Measurements from ENCODE around the gene GABBR2.

The GABBR2 gene

DNA sequence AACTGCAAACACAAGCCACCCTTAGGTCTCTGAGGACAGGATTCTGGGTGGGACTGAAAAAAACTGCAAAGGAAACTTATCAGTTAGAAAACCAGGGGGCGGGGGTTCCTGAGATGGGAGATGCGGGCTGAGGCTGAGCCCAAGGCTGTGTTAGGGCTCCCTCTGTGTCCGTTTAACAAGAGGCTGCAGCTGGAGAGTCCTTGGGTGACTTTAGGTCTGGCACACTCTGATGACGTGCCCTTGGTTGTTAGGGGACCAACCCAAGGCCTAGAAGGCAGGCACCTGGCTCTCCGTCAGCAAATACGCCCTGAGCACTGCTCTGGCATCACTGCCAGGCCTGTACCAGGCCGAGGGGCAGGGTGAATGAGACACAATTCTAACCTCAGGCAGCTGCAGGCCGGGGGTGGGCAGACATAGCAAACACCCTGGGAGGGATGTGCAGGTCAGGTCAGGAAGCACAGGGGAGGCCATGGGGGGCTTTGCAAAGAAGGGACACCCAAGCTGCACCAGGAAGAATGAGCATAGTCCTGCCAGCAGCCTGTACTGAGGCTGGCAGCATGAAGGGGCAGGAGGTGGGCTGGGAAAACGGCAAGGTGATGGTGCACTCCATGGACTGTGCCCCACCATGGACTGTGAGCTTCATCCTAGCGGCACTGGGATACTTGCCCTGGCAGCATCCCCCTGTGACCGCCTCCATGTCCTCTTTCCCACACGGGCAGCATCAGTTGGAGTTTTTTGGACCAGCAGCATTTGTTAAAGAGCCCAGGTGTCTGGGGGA is 137.9 kb downstream of the GABBR2 start:
- Mint-ChIP-seq H3K27me3 (peaks cover 16% of the 10 kb centered on the region), H3K9me3 (no peaks in the 10 kb centered on the region), H3K4me3 (no peak overlapping the region), H3K27ac (no peak overlapping the region), H3K36me3 (ENCODE audit: low read depth) (no peaks in the 10 kb centered on the region), H3K4me1 (ENCODE audit: low read depth) (peaks cover 10% of the 10 kb centered on the region)

DNA sequence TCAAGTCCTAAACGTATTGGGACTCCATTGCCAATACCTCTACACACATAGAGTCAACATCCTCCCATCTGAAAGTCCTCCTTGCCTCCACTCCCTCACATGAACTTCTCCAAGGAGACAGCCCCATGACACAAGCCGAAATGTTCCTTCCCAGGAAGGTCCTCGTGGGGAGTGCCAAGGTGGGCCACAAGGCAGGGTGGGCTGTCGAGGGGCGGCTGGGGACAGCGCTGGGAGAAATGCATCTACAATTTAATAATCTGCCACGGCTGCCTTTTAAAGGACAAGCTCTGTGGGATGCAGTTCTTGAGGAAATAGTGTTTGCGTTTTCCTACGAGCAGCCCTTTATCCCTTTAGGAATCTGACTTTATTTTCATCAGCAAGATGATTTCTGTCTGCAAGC is 138.7 kb downstream of the GABBR2 start:
- H3K27me3 Mint-ChIP-seq: peaks cover 10% of the 10 kb centered on the region
- H3K4me3 Mint-ChIP-seq: no peak overlapping the region
- H3K36me3 Mint-ChIP-seq (ENCODE audit: low read depth): no peaks in the 10 kb centered on the region
- peaks cover 2% of the 10 kb centered on the region for H3K4me1 Mint-ChIP-seq (ENCODE audit: low read depth)
- no peak overlapping the region for H3K27ac Mint-ChIP-seq
- no peaks in the 10 kb centered on the region for H3K9me3 Mint-ChIP-seq

DNA sequence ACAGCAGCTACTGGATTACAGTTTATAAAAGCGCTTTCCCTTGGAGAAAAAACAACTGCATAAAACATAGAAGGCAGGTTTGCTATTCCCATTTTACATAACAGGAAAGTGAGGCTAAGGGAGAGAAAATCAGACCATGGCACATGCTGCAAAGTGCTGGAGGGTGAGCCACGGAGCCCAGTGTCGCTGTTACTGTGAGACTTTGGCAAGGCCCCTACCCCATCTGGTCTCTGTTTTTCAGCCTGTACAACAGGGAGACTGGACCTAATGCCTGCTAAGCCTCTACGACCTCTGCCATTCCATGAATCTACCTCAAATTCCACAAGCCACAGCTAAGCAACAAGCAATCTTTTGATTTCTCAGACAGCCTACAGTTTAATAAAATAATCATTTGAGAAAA is 139.2 kb downstream of the GABBR2 start:
- Mint-ChIP-seq H3K4me3 (no peak overlapping the region), H3K4me1 (ENCODE audit: low read depth) (no peaks in the 10 kb centered on the region), H3K27me3 (peaks cover 8% of the 10 kb centered on the region), H3K36me3 (ENCODE audit: low read depth) (no peaks in the 10 kb centered on the region), H3K27ac (no peak overlapping the region), H3K9me3 (no peaks in the 10 kb centered on the region)

DNA sequence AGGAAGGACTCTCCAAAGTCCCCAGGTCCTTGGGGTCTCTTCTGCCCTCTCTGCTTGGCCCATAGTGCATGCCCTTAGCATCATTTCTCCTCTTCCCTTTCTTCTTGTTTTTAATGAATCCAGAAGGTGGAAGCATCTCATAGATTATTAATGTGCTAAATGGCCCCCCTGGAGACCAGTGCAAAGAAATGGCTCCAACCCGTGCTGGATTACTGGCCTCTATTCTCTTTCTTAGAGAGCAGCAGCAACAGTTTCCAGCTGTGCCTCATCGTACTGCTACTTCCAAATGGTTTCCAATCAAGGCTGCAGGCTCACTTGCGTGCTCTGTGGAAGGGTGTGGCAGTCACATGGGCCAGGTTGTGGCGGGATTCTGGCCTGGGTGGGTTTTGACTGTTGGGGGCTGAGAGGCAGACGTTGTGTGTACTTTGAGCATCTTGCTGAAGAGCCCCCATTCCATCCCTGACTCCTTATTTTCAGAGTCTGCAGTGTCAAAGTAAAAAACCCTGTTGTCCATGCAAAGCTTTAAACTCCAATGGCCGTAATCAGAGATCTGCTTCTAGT is 139.7 kb downstream of the GABBR2 start:
- Mint-ChIP-seq H3K4me3 (no peak overlapping the region), H3K4me1 (ENCODE audit: low read depth) (no peaks in the 10 kb centered on the region), H3K27ac (no peak overlapping the region), H3K27me3 (peaks cover 8% of the 10 kb centered on the region), H3K9me3 (no peaks in the 10 kb centered on the region), H3K36me3 (ENCODE audit: low read depth) (no peaks in the 10 kb centered on the region)

DNA sequence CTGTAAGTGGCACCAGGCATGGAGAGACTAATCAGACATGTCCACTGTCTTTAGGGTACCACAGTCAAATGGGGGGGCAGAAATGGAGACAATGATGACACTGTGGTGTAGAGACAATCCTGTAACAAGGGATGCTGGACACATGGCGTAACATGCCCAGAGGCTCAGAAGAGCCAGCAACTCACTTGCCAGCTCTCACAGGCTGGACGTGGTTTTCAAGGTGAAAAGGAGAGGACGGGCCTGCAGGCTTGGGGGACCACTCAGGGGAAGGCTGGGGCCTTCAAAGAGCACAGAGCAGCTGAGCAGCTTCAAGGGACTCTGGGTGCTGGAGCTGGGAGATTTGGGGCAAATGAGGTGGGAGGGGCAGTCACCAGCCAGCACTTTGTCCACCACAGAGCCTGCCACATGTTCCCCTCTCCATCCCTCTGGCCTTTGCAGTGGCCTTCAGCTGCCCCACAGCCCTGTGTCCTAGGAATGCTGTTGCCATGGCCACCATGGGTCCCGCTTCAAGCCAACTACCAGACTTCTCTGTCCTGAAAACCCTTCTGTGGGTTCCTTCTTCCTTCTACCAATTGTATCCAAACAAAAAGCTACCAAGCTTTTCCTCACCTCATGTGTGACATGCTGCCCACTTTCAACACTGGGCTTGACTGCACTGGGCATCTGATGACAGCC is 140.4 kb downstream of the GABBR2 start:
- H3K27ac Mint-ChIP-seq: no peak overlapping the region
- no peaks in the 10 kb centered on the region for H3K36me3 Mint-ChIP-seq (ENCODE audit: low read depth)
- no peaks in the 10 kb centered on the region for H3K4me1 Mint-ChIP-seq (ENCODE audit: low read depth)
- no peaks in the 10 kb centered on the region for H3K9me3 Mint-ChIP-seq
- H3K27me3 Mint-ChIP-seq: peaks cover 8% of the 10 kb centered on the region
- no peak overlapping the region for H3K4me3 Mint-ChIP-seq

DNA sequence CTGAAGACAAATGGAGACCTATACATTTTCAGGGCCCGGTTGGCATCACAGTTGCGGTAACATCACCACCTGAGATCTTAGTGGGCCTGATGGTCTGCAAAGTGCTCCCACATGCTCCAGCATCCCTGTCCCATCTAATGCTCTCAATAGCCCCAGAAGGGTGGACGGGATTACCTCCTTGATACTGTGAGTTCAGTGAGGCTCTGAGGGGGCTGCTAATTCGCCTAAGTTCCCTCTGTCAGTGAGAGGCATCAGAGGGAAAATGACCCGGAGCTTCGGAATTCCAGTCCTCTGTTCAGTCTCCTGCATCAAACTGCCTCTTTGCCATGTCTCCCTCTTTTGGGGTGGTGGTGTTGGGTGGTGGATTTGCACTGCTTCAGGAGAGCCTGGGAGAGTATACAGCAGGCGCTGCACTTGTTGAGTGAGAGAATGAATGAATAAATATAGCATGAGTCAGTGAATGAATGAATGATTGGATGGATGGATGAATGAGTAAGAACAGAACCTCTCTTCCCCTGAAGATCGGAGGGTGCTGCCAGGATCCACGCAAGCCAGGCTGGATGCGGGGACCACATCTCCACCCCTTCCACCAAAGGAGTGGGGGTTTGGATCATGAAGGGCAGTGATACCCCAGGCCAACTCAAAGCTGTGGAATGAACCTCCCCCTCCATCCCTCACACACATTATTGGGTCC is 141.0 kb downstream of the GABBR2 start:
- Mint-ChIP-seq H3K9me3 (no peaks in the 10 kb centered on the region), H3K4me3 (no peak overlapping the region), H3K36me3 (ENCODE audit: low read depth) (no peaks in the 10 kb centered on the region), H3K4me1 (ENCODE audit: low read depth) (no peaks in the 10 kb centered on the region), H3K27ac (no peak overlapping the region), H3K27me3 (peaks cover 8% of the 10 kb centered on the region)

DNA sequence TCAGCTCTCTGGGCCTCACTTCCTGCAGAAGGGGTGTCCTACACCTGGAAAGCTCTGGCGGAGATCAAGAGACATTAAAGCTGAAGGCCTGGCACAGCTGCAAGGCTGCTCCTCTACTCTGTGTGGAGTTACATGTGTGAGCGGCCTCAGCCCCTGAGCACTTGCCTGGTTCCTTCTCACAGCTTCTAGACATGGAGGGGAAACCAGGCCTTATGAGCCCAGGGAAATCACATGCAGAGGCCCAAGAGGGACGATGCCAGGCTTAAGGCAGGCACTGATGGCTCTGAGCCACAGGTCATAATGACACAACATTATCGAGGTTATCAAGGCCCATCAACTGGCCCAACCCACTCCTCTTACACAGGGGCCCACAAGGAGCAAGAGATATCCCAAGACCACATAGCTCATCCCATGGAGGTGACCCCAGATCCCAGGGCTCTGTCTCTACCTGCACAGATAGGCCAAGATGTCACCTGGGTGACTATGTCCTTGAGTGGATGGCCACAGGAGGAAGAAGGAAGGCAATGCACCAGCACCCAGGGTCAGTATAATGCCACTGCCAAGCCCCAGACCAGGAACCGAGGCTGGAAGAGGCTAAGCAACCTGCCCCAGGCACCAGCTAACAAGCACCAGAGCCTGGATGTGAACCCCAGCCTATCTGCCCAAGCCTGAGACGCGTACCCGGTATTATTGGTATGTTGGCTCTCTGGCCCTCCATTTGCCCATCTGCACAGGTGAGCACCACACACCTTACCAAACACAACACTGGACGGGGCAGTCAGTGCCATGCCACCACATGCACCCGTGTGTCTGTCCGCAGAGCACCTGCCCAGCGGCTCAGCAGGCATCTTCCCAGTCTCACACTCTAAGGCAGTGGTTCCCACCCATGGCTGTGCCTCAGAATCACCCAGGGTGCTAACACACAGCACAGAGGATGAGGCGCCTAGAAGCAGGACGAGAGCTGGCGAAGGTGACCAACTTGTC is 143.3 kb downstream of the GABBR2 start:
- Mint-ChIP-seq H3K9me3 (no peaks in the 10 kb centered on the region), H3K27me3 (peaks cover 8% of the 10 kb centered on the region), H3K36me3 (ENCODE audit: low read depth) (no peaks in the 10 kb centered on the region), H3K4me1 (ENCODE audit: low read depth) (no peaks in the 10 kb centered on the region), H3K27ac (no peak overlapping the region), H3K4me3 (no peak overlapping the region)

DNA sequence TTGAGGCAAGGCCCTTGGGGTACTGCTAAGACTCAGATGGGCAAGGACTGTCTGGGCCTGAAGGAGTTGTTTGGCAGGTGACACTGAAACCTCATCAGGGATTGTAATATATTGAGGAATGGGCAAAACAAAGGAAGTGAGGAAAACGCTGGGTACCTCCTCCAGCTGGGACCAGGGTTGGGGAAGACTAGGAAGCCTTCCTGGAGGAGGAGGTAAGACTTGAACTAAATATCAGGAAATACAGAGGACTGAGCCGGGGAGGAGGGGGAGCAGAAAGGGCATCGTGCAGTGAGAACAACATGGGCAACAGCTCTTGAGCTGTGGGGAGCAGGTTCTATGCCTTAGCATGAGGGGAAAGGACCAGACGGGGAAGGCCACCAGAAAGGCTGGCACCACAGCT is 144.0 kb downstream of the GABBR2 start:
- Mint-ChIP-seq H3K36me3 (ENCODE audit: low read depth) (no peaks in the 10 kb centered on the region), H3K4me3 (no peak overlapping the region), H3K9me3 (no peaks in the 10 kb centered on the region), H3K27me3 (peaks cover 8% of the 10 kb centered on the region), H3K27ac (no peak overlapping the region), H3K4me1 (ENCODE audit: low read depth) (no peaks in the 10 kb centered on the region)

DNA sequence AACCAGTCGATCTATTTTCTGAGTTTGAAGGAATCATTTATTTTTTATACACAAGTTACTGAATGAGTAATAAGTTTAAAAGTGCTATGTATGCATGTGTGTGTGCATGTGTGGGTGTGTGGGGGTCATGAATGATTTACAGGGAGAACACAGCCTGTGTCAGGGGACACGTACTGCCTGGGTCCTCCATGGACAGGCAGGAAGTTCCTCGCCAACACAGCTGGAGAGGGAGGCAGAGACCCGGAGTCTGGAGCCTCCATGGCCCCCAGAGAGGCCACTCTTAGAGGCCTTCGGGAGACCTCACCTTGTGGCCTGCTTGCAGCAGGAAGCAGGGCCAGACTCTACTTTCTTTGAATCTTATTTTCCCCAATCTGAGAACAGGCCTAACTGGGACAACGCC is 144.7 kb downstream of the GABBR2 start:
- H3K4me3 Mint-ChIP-seq: no peak overlapping the region
- H3K36me3 Mint-ChIP-seq (ENCODE audit: low read depth): no peaks in the 10 kb centered on the region
- H3K9me3 Mint-ChIP-seq: no peaks in the 10 kb centered on the region
- H3K4me1 Mint-ChIP-seq (ENCODE audit: low read depth): no peaks in the 10 kb centered on the region
- no peak overlapping the region for H3K27ac Mint-ChIP-seq
- H3K27me3 Mint-ChIP-seq: peaks cover 8% of the 10 kb centered on the region

DNA sequence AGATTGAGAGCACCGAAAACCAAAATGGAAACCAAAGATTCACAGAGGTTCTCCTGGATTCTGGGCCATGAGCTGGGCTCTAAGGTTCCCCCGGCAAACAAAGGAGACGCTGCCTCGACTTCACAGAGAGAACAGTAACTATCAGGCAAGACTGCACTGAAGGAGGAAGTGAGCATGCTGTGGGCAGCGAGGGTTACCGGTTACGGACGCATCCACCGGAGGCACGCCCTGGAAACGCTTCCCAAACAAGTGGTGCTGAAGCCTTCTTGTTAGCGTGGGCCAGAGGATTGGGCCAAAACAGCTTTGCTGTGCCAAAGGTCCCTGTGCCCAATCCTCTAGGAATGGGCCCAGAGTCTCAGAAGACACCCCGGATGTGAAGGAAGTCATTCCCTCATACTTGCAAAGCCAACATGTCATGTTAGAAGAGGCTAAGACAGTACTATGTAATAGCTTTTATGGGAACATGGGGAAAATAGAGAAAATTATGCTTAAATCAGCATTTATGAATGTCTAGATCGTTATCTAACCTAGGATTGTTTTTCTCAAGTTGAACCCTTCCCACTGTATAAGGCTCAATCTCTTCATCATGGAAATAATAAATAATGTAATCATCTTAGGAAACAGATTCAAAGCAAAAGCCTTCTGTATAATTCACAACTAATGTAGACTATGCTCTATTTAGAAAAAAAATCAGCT is 145.4 kb downstream of the GABBR2 start:
- H3K9me3 Mint-ChIP-seq: no peaks in the 10 kb centered on the region
- H3K4me1 Mint-ChIP-seq (ENCODE audit: low read depth): no peaks in the 10 kb centered on the region
- peaks cover 8% of the 10 kb centered on the region for H3K27me3 Mint-ChIP-seq
- H3K36me3 Mint-ChIP-seq (ENCODE audit: low read depth): no peaks in the 10 kb centered on the region
- H3K27ac Mint-ChIP-seq: no peak overlapping the region
- no peak overlapping the region for H3K4me3 Mint-ChIP-seq

DNA sequence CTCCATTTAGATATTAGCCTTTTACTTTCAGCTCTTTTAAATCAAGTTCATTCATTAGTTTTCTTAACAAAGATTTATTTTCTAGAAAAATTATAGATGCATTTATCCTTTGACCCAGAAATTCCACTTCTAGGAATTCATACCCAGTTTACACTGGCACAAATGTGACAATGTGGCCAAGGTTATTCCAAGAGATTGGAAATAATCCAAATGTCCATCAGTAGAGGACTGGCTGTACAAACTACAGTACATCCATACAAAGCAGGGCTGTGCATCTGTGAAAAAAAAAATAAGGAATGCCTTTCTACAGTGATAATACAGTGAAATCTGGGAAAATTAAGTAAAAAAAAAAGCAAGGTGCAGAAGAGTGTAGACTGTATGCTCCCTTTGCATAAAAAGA is 149.2 kb downstream of the GABBR2 start:
- H3K27ac Mint-ChIP-seq: no peak overlapping the region
- no peak overlapping the region for H3K4me3 Mint-ChIP-seq
- no peaks in the 10 kb centered on the region for H3K36me3 Mint-ChIP-seq (ENCODE audit: low read depth)
- H3K9me3 Mint-ChIP-seq: no peaks in the 10 kb centered on the region
- H3K4me1 Mint-ChIP-seq (ENCODE audit: low read depth): no peaks in the 10 kb centered on the region
- peaks cover 11% of the 10 kb centered on the region for H3K27me3 Mint-ChIP-seq

DNA sequence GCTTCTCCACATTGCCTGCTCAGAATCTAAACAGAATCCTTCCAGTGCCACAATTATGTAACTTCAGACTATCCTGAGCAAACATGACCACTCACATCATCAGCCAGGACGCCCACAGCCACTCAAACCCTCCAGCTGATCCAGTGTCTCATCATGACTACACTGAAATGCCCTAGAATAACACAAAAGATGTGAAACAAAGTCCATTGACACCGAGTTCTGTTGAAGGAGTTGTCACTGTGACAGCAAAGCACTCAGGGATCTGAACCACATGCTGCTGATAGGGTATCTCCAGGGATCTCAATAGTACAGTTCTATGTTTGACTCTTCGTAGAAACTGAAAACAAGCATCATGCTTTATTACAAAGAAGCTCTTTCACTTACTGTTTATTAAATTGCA is 150.2 kb downstream of the GABBR2 start:
- H3K9me3 Mint-ChIP-seq: no peaks in the 10 kb centered on the region

DNA sequence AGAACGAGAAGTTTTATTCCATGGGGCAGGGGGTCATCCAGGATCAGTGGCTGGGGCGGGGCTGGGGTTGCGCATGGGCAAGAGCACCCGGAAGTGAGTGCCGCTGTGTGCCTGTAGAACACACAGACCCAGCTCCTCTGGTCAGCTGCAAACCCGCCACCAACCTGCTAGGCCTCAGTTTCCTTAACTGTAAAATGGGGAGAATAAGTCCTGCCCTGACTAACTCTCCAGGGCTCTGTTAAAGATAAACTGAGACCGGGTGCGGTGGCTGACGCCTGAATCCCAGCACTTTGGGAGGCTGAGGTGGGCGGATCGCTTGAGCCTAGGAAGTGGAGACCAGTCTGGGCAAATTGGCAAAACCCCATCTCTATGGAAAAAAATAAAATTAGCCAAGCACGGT is 152.2 kb downstream of the GABBR2 start:
- no peaks in the 10 kb centered on the region for H3K4me1 Mint-ChIP-seq (ENCODE audit: low read depth)
- no peaks in the 10 kb centered on the region for H3K9me3 Mint-ChIP-seq
- no peak overlapping the region for H3K4me3 Mint-ChIP-seq
- H3K27me3 Mint-ChIP-seq: peaks cover 12% of the 10 kb centered on the region
- no peaks in the 10 kb centered on the region for H3K36me3 Mint-ChIP-seq (ENCODE audit: low read depth)
- H3K27ac Mint-ChIP-seq: no peak overlapping the region

More for the DNA sequence above, 150.2 kb downstream of the GABBR2 start:
- Mint-ChIP-seq H3K27me3 (peaks cover 17% of the 10 kb centered on the region), H3K4me1 (ENCODE audit: low read depth) (no peaks in the 10 kb centered on the region), H3K4me3 (no peak overlapping the region), H3K27ac (no peak overlapping the region), H3K36me3 (ENCODE audit: low read depth) (no peaks in the 10 kb centered on the region)

Measured in stimulated activated naive CD8-positive, alpha-beta T cell treated with anti-CD3 and anti-CD28 coated beads, Interleukin-15, Interleukin-2, amounts not matched to agents 100 ng/mL and 50 ng/mL, for 24 hours (primary cell).